Central memory CD4-positive, alpha-beta T cell (primary cell): Measurements from ENCODE around the gene MEGF9.
A peak's percentile ranks its signal among the peaks of the same experiment; 100 is the strongest.

Source experiments
- DNase-seq: peaks from one replicate; pipeline ENCODE4 v3.0.0; 2022

MEGF9 gene

DNA sequence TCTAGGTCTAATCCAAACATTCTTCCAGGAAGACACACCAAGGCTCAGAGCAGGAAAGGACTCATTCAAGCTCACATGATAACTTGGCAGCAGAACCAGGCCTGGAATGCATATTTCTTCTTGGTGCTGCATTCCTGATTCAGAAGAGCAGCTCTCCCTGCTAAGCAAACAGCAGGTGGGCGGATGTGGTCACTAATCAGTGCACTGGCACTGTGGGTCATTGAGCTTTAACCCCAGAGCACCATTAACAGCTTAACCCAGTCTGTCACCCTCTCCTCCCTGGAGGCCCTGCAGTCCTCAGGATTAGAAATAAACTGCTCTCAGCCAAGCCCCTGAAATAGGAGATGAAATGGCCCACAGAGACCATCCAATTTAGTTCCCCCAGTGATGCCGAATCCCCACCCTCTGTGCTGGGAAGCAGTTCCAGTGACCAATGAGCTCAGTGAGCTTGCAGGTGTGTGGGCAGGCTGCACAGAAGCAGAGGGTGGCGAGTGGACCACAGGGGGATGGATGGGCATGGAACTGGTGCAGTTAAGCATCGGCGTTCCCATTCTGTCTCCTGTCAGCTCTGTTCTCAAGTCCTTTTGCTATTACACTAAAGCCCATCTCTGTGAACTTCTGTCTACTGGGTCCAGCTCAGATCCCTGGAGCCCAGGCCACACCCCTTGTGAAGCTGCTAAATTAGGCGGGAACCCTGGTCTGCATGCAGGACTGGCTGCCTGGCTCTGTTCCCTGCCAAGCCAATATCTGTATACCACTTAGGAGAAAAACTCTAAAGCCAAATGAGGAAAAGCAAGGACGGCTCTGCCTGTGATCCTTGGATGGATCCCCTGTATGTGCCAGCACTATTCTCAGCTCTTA lies 16.6 kb upstream of the MEGF9 start:
- no peak for DNase-seq

DNA sequence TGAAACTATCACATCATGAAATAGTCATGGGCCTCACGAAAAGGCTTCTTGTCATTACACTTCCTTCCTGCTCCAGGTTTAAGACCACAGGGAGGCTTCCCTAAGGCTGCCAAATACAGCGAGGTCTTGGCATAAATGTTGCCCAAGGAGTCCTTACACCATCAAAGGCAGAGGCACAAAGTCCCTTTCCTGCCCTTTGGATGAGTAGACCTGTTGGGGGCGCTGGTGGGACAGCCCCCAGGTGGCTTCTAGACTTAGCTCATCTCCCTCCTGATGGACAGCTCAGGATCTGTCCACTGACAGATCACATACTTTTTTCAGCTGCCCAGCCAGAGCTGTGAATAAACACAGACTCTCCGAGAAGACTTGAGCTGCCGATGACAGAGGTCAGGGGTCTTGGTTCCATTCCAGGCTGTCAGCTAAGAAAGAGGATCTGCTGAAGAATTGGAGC lies 15.5 kb upstream of the MEGF9 start:
- DNase-seq, result no peak

DNA sequence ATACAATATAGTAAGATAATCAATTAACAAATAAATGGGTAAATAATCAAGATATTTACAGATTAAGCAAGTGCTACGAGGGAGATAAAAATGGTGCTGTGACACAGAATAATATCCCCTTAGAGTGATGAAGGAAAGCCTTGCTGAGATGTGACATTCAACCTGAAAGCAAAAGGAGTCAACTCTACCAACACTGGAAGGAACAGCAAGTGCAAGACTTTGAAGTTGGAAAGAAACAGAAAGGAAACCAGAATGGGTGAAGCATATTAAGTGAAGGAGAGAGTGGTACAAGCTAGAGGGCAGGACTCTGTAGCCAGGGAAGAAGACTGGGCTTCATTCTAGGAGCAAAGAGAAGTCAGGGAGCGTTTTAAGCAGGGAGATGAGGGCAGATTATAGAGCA lies 12.2 kb upstream of the MEGF9 start:
- no peak for DNase-seq

DNA sequence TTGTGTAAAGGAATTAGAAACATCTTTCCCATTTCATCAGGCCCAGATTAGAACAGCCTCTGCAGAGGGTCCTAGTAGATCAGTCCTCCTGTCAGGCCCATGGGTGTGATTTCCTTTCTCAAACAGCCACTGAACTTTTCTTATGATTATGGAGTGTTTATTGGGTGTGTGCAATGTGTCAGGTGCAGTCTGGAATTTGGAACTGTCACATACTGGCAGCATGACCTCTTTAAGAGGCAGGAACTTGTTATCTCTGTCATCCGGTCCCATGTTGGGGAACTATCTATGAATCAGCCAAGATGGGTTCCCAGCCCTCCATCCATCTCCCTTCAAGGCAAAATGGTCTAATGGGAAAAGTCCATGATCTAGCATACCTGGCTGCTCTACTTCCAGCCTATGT lies 11.6 kb upstream of the MEGF9 start:
- DNase-seq, result no peak

DNA sequence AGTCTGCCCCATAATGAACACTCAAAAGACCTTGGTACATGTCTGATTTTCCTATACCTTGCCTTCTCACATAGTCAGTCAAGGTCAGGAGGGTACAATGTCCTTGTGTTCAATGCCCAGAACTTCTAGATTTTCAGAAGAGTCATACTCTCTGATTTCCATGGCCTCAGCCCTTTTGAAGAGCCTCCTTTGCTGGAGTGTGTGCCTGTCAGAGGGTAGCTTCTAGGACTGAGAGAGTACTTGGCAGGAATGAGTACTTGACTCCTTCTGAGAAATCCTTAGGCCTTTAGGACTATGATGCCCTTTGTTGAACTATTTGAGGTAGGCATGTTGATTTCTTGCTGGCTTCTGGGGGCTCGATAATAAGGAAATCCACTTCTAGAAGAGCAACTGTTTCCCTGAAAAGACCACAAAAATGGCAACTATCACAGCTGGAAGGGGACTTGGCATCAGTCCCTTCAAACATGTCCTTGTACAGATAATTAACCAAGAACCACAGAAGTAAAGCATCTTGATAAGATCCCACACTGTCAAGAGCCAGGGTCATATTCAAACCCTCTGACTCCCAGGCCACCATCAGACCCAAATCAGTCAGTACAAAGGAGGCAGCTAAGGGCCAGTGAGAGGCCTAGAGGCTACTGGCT lies 10.6 kb upstream of the MEGF9 start:
- DNase-seq, result no peak

DNA sequence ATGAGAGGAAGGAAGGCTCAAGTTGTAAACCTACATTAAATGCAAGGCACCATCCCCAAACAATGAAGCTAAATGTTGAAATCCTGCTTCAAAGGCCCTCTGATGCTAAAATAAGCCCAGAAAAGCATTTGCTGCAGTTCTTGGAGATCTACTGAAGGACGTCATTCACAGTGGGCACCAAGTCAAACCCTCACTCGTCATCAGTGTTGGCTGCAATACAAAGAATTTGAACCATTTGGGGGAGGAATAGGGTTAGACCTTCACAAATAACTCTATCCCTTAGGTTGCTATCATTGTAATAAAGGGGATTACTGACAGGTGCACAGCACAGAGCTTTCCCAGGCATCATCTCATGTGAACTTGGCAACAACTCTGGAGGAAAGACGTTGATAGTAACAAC lies 9.3 kb upstream of the MEGF9 start:
- no peak for DNase-seq

DNA sequence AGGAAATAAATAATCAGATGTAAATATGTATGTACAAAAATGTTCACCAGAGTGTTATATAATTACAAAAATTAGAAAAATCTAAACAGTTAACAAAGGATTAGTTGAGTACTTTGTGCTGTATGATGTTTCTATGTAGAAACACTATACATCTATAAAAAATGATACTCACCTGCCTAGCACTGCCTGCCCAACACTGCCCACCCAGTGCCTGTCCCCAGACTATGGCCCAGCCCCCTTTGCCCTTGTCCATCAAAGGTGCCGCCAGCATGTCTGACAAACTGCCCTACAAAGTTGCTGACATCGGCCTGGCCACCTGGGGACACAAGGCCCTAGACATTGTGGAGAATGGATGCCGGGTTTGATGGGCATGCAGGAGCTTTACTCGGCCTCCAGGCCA lies 6.1 kb upstream of the MEGF9 start:
- no peak for DNase-seq

DNA sequence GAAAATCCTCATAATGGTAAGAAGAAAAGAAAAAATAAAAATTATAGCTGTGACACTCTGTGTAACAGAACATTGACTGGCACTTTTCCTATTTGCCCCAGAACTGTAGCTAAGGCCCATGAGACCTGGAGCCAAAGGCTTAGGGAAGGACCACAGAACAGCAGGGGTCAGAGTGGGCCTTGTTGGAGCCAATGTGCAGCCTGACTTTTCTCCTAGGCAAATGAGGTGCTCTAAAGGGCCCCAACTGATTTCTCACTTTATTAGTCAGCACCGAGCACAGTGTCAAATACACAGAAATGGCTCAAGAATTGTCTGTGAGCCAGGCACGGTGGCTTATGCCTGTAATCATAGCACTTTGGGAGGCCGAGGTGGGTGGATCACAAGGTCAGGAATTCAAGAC lies 4.0 kb upstream of the MEGF9 start:
- no peak for DNase-seq

DNA sequence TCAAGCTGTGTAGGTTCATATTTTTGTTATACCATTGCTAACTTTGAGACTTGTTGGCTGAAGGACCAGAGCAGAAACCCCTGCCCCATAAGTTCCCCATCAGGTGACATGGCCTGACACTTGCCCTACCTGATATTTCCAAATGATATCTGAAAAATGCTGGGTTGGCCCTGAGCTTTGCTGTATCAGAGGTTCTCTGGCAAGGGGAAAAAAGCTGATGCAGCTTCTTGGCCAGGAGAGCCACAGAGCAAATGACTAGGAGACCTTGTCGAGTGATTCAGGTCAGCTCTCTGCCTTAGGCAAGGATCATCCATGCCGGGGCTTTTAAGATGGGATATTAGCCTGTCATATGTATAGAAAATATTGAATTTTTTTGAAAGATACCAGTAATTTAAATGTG lies 2.9 kb upstream of the MEGF9 start:
- DNase-seq, result no peak

DNA sequence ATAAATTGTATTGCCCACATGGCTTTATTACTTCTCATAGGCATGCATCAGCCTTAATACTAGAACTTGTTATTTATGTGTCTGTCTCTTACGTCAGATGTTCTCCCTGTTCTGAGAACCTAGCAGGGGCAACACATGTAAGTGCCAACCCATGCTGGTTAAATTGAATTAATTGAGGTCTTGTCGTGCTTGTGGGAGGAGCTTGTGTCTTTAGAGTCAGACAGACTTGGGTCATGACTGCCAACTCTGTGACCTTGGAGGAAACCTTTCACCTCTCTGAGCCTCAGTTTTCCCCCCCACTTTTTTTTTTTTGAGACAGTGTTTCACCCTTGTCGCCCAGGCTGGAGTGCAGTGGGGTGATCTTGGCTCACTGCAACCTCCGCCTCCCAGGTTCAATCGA lies 2.2 kb upstream of the MEGF9 start:
- DNase-seq, result no peak

DNA sequence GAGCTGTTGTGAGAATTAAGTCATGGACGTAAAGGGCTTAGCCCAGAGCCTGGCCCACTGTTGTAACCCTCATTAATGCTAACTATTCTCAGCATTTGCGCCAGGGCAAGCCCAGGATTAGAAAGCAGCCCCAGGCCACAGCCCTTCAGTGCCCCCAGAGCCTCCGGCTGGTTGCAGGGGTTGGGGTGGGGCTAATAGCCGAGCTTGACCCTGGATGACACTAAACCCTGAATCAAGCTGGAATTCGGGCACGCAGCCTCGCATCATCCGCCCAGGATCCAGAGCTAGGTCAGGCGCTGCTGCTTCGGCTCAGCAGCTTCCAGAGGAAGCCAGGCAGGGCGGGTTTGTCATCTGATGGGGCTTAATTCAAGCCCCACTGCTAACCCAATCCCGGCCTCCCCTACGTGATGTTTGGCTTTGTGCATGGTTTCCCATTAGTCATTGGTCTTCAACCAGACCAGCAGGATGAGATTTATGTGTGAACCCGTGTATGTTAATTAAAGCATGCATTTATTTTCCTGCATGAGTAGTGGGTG lies 1.2 kb upstream of the MEGF9 start:
- DNase-seq, result no peak

DNA sequence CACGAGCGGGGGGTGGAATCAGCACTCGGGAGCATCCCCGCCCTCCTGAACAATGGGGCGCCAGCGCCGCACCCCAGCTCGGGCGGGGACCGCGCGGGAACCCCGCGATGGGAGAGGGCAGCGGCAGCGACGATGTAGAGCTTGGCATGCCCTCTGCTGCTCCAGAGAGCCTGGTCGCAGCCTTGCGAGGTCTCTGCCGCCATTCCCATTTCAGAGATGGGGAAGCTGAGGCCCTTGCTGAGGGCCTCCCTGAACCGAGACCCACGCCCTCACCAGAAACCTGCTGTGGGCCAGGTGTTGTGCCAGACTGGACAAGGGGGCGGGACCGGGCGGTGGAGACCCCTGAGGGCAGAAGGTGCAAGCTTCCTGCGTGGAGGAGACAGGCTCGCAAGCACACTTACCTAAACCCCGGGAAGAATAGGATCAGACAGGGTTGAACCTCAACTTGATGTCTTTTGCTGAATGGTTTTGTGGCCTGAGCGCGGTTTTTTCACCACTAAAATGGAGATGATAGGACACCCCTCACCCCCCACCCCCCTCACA lies 647 bp upstream of the MEGF9 start:
- no peak for DNase-seq

DNA sequence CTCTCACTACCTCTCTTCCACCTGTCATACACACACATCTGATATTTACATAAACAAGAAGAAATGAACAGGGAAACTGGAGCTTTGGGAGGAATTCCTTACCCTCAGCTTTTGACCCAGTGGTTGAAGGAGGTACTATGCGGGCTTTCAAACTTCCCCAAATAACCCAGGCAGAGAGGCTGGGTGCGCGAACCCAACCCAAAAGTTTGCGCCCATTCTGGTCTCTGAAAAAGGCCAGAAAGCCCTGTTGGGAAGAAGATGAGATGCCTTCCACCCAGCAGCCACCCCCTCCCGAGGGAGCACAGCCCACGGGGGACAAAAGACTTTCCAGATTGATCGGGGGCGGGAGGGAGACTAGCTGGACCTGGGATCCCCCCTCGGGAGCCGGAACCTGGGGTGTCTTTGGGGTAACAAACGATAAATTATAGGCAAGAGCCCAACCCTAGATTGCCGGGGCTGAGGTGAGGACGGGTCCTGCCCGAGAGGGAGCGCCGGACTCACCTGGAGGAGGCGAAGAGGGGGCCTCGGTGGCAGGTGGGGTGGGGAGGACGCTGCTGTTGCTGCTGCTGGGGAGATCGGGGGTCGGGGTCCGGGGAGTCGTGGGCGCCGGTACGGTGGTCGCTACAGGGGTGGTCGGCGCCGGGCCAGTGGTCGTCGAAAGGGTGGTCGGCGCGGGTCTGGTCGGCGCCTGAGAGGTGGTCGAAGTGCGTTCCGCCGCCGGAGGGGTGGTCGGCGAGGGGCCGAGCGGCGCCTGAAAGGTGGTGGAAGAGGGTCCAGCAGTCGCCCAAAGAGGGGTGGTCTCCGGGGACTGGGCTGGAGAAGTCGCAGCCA lies 798 bp downstream of the MEGF9 start:
- no peak for DNase-seq

DNA sequence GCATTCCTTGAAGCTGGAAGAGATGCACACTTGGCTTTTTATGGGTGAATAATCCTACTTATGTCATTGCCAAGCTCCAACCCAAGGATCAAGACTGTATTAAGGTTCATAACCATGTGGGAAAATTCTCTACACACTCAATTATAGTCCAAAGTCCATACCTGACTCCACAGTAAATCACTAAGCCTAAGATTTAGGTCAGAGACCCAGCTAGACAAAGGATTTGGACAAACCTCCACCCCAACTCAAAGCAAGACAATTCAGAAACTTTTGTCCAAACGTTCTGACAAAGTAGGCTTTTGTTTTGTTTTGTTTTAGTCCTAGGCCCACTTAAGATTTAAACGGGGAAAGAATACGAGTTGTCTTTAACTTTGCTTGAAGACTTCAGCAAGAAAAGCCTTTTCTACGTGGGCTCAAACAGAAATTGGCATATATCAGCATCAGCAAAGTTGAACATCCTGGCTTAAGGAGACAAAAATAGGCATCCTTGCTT lies 1.7 kb downstream of the MEGF9 start:
- no peak for DNase-seq

DNA sequence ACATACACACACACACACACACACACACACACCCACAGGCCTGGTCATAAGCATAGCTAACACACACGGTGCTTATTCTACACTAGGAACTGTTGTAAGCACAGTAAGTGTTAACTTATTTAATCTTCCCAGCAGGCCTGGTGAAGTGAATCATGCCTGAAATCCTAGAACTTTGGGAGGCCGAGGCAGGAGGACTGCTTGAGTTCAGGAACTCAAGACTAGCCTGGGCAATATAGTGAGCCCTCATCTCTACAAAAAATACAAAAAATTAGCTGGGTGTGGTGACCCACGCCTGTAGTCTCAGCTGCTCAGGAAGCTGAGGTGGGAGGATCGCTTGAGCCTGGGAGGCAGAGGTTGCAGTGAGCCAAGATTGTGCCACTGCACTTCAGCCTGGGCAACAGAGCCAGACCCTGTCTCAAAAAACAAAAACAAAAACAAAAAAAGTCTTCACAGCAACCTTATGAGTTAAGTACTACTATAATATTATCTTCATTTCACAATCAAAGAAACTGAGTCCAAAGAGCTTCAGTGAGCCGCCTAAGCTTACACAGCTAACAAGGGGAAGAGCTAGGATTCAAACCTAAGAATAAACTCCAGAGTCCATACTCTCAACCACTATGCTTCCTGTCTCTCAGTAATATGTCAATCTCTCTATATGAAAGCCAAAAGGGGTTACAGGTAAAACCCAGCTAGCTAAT lies 2.3 kb downstream of the MEGF9 start:
- DNase-seq, result no peak

DNA sequence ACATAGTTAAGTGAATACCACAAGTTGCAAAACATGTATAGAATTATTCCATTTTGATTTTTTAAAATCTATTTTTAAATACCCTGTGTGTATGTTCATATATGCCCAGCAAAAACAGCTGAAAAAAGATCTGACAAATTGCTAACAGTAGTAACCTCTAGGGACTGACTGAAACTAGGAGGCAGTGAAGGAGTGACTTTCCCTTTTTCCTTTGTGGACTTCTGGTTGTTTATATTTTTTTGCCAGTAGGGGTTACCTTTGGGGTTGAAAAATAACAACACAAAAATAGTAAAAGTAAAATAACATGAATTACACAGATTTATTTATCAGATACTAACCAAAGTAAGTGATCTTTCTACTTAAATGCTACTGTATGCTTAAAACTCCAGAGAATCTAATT lies 2.9 kb downstream of the MEGF9 start:
- no peak for DNase-seq

DNA sequence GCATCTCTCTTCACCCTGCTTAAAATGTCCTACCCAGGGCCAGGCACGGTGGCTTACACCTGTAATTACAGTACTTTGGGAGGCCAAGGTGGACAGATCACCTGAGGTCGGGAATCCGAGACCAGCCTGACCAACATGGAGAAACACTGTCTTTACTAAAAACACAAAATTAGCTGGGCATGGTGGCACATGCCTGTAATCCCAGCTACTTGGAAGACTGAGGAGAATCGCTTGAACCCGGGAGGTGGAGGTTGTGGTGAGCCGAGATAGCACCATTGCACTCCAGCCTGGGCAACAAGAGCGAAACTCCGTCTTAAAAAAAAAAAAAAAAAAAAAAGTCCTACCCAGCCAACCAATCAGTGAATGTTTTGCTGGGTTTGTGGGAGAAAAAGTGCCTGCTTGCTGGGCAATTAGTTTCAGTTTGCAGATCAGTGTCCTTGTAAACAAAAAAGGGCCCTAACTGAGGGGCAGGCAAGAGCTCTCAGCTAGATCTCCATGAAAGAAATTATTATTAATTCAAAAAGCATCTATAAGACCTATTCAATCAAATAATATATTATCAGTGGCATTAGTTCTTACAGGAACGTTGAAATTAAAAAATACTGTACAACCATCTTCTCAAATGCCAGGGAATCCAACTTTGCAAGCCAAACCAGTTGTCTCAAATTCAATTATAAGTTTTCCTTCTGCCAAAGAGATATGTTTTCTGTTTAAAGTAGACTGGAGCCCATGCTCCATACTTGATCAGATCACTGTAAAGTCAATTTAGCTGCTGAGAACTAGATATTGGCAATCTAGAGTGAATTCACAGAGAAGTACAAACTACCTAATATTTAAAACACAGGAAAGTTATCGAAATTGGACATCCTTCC lies 3.9 kb downstream of the MEGF9 start:
- DNase-seq, result peak; percentile 59

DNA sequence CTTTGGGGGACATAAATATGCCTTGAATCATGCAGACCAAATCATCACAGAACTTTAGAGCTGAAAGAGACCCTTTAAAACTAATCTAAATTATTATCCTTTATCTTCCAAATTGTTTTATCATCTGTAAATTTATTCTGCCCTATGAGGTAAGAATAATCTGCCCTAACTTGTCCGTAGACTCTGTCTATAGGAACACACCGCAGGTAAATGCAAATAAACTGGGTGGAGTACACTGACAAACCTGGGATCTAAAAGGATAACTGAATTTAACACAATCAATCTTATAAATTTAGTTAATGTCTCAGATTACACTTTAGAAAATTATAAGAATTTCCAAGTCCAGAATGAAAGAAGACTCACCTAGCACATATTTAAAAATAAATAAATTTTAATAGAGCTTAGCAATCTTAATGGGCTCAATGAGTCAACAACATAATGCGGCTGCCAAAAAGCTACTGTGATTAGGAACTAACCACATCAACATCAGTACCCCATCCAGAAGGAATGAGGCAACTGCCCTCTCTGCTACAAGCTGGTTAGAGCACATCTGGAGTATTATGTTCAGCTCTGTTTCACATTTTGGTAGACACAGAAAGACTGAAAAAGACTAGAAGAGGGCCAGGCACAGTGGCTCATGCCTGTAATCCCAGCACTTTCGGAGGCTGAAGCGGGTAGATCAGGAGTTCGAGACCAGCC lies 5.6 kb downstream of the MEGF9 start:
- no peak for DNase-seq

DNA sequence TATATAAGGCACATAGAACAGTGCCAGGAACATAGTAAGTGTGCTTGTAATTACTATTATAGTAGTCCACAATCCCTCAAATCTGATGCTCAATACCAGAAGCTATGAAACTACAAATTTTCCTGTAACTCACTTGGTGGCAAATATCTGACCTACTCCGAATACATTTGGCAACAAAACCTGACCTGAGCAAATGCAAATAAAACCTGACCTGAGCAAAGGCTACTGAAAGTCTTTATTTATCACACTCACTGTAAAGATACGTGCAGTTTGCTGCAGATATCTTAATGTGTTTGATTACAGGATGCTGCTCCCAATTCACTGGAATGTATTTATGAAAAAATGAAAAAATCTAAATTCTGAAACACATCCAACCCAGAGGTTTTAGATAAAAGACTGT lies 7.1 kb downstream of the MEGF9 start:
- no peak for DNase-seq

DNA sequence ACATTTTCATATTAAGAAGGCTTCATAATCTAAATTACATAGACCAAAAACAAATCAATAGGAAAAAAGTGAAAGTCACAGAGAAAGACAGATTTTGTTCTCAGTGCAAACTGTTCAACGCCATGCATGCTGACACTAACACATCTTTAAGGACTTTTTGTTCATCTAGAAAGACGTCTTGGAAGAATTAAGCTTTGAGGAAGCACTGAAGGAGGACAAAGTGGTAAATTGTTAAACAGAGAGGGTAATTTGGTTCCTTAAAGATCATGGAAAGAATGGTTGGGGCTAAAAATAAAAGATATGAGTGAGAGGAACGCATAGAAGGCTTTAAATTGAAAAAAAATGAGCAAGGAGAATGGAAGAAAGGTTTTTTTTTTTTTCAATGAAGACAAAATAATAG lies 9.1 kb downstream of the MEGF9 start:
- no peak for DNase-seq

DNA sequence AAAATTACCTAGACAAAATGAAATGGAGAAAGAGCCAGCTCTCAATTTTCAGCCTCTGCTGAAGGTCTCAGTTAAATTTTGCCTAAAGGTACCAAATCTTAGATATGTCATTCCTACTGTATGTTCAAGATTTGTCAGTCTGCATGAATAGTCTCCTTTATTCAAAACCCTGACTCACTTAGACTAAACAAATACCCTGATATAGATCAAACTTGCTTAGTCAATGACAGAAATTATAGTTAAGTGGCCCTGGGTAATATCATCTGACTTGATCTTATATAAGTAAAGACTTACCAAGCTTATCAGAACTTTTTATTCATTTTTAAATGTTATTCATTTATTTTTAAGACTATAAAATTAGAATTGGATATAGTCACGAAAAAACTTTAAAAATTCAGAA lies 12.2 kb downstream of the MEGF9 start:
- DNase-seq, result no peak
